GM18526 (cell line): ENCODE data around the gene KNG1.

Experiments
- POLR2A ChIP-seq: IDR thresholded peaks from 3 replicates; pipeline ENCODE4 v1.6.1; 2011; ENCODE audit not compliant: insufficient read length; ENCODE audit errors: extremely low read depth

KNG1 gene

DNA sequence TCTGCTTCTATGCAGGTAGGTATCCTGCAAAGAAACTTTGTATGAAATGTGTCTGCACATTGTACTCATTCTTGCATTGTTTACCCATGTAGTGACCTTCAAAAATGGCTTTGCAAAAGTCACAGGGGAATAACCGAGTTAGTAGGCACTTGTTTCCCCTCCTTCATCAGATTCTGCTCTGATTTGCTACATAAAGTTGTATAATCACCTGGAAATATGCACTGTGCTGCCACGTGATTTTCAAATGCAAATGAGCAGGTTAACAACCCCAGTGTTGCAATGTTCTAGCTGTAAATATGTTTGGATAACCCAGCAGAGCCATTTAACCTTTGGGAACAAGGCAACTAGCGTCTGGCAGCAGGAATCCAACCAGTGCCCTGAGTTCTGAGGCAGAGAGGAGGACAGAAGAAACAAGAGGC, at the start of gene KNG1:
Gene KNG1, plus strand, starts transcription at position 321 of the 419 bp plus-strand sequence. CDS start 184 bp downstream, outside the sequence.
- TF ChIP-seq POLR2A: no peak

- no peak for TF ChIP-seq POLR2A
These were observed 48.7 kb upstream of the KNG1 start for GRCh38 chr3:186668426-186668825.

DNA sequence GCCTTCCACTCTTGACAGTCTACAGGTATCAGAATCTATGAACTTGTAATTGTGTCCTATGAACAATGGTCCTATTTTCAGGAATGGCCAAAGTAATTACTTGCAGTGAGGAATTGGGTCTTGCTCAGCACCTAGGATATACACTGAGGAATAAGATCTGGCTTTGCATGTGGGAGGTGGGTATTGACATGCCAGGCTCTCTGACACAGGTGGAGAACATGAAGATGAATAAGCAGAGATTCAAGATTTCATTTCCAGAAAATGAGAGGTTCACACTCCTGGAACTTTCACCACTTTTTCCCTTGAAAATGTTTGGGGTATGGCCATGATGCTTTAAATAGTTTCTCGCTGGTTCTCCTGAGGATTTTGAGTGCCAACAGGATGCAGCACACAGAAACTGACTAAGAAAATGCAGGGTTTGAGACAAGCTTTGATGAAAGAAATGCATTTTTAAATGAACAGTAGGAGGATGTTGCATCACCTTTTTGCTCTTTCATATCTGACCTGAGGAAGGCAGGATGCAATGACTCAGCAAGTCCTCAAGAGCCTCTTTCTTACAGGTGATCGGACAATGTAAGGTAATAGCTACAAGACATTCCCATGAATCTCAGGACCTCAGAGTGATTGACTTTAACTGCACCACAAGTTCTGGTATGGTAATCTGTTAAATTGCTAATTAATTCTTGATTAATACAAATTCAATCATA, 47.6 kb upstream of the KNG1 start:
- TF ChIP-seq POLR2A: no peak

GRCh38 chr3:186670155-186670554, 47.0 kb upstream of the KNG1 start:
- TF ChIP-seq POLR2A: no peak

GRCh38 chr3:186671051-186671450, 46.1 kb upstream of the KNG1 start:
- no peak for TF ChIP-seq POLR2A

DNA sequence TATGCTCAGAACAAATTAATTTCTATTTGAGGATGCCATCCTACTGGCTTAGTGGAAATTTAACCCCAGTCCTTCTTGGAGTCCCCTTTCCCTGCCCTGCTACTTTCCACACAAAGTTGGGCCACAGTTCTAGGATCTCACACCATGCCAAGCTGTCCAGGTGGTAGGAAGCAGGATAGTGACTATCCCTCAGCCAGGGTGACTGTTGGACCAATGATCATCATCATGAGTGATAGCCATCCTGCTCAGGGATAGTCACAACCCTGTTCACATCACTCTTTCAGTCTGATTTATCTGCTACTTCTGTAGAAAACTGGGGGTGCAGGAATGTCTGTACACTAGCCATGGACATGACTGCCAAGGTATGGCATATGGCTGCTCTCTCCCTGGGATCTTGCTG, 38.6 kb upstream of the KNG1 start:
- TF ChIP-seq POLR2A: no peak

- no peak for TF ChIP-seq POLR2A
These were observed 38.0 kb upstream of the KNG1 start for GRCh38 chr3:186679151-186679550.

- no peak for TF ChIP-seq POLR2A
These were observed 36.3 kb upstream of the KNG1 start for GRCh38 chr3:186680869-186681268.

DNA sequence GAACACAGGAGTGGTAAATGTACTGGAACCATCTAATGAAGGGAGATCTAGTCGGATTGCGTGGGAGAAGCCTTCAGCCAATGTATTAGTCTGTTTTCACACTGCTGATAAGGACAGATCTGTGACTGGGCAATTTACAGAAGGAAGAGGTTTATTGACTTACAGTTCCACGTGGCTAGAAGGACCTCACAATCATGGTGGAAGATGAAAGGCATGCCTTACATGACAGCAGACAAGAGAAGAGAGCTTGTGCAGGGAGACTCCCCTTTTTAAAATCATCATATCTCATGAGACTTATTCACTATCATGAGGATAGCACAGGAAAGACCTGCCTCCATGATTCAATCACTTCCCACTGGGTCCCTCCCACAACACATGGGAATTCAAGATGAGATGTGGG, 34.3 kb upstream of the KNG1 start:
- no peak for TF ChIP-seq POLR2A

DNA sequence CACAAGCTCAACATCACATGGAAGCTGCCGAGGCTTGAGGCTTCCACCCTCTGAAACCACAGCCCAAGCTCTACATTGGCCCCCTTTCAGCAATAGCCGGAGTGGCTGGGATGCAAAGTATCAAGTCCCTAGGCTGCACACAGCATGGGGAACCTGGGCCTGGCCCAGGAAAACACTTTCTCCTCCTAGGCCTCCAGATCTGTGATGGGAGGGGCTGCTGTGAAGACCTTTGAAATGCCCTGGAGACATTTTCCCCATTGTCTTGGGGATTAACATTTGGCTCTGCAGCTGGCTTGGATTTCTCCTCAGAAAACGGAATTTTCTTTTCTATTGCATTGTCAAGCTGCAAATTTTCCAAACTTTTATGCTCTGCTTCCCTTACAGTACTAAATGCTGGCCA, 33.2 kb upstream of the KNG1 start:
- TF ChIP-seq POLR2A: no peak

- no peak for TF ChIP-seq POLR2A
These were observed 30.0 kb upstream of the KNG1 start for GRCh38 chr3:186687120-186687651.

DNA sequence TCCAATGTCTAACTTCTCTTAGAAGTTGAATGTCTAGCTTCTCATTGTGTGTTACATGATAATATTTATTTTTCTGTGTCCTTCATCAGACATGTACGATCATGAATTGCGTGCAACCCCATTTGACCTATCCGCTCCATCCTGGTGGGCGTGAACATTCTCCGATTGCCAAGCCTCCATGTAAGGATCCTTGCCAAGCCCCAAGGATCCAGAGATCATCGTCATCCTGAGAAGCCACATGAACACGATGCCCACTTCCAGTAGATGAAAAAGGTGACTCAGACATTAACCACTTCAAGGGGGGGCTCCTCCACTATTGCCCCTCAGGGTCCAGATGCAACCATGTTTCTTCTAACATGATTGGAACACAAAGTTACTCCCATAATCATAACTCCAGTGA, 25.5 kb upstream of the KNG1 start:
- no peak for TF ChIP-seq POLR2A

- no peak for TF ChIP-seq POLR2A
These were observed 23.3 kb upstream of the KNG1 start for GRCh38 chr3:186693843-186694242.

DNA sequence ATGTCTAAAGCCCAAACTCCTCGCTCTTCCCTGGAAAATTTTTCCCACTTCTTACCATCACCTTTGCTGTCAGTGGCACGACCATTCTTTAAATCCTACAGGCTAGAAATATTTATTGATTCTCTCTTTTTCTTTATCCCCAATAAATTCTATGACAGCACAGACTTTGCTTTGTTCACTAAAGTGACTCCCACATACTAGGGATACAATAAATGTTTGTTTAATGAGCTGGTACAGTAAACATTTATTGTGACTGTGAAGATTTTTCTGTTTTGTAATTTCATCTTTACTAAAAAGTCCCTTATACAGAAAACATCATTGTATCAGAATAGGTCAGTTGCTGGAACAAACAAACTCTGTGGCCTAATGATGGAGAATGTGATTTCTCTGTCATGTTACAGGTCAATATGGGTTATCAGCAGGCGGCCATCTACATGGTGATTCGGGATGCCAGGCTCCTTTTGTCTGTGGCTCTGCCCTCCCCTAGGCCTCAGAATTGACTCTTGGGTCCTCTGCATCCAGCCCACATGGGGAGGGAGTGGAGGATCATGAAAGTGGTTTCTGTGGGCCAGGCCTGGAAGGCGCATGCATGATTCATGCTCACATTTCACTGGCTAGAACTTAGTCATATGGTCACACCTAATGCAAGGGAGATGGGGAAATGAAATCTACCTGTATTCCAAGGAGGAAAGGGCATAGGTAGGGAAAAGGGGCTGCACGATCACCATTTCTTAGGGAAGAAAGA, 22.7 kb upstream of the KNG1 start:
- no peak for TF ChIP-seq POLR2A

- TF ChIP-seq POLR2A: no peak
These were observed 20.6 kb upstream of the KNG1 start for GRCh38 chr3:186696522-186696921.

GRCh38 chr3:186697510-186697909, 19.6 kb upstream of the KNG1 start:
- TF ChIP-seq POLR2A: no peak

DNA sequence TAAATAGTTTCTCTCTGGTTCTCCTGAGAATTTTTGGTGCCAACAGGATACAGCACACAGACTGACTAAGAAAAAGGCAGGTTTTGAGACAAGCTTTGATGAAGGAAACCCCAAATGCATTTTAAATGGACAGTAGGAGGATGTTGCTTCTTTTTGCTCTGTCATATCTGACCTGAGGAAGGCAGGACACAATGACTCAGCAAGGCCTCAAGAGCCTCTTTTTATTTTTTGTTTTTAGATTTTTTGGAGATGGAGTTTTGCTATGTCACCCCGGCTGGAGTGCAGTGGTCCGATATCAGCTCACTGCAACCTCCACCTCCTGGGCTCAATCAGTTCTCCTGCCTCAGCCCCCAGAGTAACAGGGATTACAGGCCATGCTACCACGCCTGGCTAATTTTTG, 16.9 kb upstream of the KNG1 start:
- TF ChIP-seq POLR2A: no peak
